Measurements from ENCODE around the gene KIAA1671. TPM values are rescaled to one million over a fixed set of nuclear protein-coding genes. Genes with fewer than 3 reads are reported as not detected.

Gene KIAA1671
- 29.4 and 32.7 TPM in 2 replicates for total RNA-seq

DNA sequence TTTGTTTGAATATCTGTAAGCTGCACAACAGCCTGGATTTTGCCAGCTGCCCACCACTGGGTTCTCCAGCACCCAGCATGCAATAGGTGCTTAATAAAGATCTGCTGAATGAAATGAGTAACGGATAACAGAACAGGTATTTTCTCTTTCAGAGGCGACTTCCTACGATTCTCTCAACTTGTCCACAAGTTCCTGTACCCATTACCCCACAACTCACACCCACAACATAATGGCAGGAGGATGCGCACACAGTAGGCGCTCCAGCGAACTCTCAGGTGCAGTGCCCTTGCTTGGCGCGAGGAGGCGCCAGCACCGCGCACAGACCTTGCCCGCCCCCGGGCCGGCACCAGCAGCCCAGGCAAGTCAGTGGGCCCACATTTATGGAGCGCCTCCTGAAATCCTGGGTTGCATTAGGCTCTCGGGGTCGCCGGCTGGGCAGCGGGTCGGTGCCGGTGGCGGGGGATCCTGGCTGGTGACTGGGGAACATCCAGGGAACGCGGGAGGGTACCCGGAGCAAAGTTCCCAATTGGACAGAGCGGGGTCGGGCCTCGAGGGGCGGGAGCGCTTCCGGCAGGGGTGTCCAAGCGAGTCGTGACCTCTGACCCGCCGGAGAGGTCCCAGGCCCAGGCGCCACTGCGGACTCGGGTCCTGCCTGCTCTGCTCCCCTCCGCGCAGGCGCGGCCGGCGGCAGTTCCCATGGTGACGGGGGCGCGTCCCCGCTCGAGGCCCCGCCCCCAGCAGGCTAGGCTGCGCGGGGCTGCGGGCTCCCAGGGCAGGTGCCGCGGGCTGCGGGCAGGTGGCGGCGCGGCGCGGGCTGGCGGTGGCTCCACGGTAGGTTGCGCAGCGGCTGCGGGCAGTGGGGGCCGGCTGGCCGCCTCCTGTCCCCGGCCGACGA lies at the start of gene KIAA1671:
TSS of gene KIAA1671 (plus strand) at position 775 of the 895 bp plus-strand sequence. CDS start 75,284 bp downstream, outside the sequence.

GRCh38 chr22:25199731-25200520 lies 247.4 kb downstream of the KIAA1671 start, which contains the start of gene CRYBB3:
TSS of gene CRYBB3 (plus strand) at chr22:25199858. CDS start at chr22:25201397, 1,539 bp downstream.

DNA sequence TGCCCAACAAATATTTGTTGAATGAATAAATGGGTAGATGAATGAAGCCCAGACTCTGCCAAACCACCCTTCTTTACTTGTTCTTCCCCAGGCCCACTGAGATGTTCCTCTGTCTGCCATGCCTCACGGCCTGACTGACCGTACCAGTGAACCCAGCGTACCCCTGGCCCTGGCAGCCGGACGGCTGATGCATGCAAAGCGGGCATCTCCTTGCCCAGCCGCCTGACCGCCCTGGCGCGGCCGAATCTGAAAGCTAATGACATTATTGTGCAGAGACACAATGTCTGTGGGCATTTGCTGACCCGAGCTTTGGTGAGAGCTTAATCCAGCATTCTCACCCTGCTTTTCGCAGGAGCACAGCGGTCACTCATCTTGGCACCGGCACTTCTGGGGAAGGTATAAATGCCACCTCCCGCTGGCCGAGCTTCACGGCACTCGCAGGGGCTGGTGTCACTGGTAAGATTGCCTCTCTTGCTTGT lies 266.7 kb downstream of the KIAA1671 start, which contains the start of gene CRYBB2:
TSS of gene CRYBB2 (plus strand) at position 429 of the 479 bp plus-strand sequence. CDS start 1,791 bp downstream, outside the sequence.

Other genes with a start within 250 kb of the KIAA1671 start
- gene PIWIL3, start 178.0 kb upstream of the KIAA1671 start, total RNA-seq, result under 0.01 TPM in 1 of 2 replicates, not detected in the other
- 0.09 and 0.18 TPM in 2 replicates for gene SGSM1, start 146.5 kb upstream of the KIAA1671 start, total RNA-seq
- gene LHFPL7, start 6.0 kb upstream of the KIAA1671 start, total RNA-seq, result not detected in 2 replicates
- gene CRYBB3, start 247.1 kb downstream of the KIAA1671 start, total RNA-seq, result not detected in 2 replicates